Measurements from ENCODE around the gene ANKRD37.
A peak's percentile ranks its signal among the peaks of the same experiment; 100 is the strongest.

The ANKRD37 gene

GRCh38 chr4:185381288-185382196 is 15.1 kb upstream of the ANKRD37 start:
- no peak for DNase-seq

- no peak for DNase-seq
These were observed 13.9 kb upstream of the ANKRD37 start for GRCh38 chr4:185382754-185383153.

DNA sequence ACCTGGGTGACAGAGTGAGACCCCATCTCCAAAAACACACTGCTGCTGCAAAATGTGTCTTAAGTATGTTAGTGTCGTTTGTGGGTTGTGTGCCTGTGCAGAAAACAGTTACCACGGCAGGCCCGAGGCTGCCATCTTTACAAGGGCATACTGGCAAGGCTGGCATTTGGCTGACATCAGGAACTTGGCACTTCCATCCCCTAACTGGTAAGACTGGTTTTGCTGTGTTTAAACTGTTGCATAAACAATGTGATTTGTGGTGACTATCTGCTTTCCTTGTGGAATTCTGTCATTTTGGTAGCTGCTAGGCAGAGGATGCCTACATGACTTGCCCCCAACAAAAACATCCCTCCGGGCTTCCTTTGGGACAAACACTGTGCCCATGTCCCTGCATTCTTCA is 13.2 kb upstream of the ANKRD37 start:
- DNase-seq = no peak

GRCh38 chr4:185384061-185384460 is 12.6 kb upstream of the ANKRD37 start:
- no peak for DNase-seq

GRCh38 chr4:185384930-185385331 is 11.7 kb upstream of the ANKRD37 start:
- DNase-seq = no peak

DNA sequence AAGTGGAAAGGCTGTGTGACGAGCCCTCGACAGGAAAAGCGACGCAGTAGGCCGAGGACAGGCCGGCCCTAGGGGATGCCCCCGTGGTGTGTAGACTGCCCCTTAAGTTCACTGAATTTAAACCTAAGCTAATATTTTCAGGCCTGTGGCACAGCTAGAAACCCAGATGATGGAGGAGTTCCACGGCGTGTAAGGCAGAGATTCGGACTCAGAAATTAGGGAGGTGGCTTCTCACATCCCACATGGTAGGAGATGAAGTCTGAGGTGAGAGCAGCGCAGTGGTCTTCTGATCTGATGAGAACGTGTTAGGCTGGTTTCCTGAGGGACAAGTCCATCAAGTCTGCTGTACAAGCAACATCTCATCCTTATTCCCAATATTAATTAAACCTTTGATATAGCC is 8.7 kb upstream of the ANKRD37 start:
- DNase-seq = no peak

DNA sequence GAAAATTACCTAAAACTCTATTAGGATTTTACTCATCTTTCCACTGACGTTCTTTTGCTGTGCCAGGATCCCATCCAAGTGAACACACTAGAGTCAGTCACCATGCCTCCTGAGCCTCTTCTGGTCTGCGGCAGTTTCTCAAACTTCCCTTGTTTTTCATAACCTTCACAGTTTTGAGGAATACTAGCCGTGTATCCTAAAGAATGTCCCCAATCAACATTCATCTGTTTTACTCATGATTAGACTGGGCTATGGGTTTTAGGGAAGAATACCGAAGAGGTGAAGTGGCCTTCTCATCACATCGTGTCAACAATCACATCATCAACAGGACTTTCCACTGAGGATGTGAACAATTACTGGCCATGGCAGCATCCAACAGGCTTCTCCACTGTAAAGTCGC is 5.7 kb upstream of the ANKRD37 start:
- DNase-seq = no peak

DNA sequence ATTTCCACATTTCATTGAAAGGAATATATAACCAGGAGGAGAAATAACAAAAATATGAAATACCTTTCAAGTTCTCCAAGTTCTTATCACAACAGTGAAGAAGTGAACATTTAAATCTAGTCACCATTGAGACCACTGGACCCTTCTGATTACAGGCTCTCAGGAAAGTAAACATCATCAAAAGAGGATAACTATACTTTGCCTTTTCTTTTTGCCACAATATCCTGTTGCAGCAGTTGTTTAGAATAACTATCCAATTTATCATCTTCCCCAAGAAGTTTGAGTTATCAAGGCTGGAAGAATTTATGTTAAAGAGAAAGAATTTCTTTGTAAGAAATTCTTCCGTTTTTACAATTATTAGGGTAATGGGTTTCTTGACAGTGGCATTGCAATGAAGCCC is 4.5 kb upstream of the ANKRD37 start:
- no peak for DNase-seq

DNA sequence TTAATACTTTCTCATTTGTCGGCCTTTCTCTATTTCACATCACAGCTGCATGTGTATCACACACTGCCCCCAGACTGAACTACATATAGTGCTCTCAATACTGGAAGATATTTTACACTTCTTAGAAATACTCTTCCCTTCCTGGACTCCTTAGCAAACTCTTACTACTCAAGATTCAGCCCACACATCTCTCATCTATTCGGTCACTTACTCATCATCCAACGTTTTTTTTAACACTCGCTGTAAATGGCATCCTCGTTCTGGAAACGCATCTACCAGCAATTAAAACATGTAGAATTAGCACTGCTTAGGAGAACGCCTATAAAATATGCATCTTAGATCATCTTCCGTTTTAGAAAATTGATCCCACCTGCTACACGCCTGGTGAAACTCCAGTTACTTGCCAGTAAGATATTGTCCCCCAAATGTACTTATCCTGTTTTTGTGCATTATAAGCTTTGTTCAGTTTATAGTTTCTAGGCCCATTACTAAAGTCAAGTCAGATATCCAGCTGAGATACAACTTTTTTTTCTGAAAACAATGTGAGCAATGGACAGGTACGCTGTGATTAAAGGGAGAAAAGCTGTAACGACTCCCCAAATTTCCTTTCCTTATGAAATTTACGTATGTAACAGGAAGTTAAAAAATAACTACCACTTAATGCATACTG is 1.9 kb upstream of the ANKRD37 start:
- DNase-seq = no peak

- no peak for DNase-seq
These were observed 1.2 kb upstream of the ANKRD37 start, which contains the start of gene LRP2BP for GRCh38 chr4:185395238-185395955. Gene LRP2BP (minus strand): TSS chr4:185395924. CDS start chr4:185378186, 17,738 bp downstream.

- peak; percentile 96 for DNase-seq
These were observed 501 bp upstream of the ANKRD37 start for GRCh38 chr4:185395956-185396723.

DNA sequence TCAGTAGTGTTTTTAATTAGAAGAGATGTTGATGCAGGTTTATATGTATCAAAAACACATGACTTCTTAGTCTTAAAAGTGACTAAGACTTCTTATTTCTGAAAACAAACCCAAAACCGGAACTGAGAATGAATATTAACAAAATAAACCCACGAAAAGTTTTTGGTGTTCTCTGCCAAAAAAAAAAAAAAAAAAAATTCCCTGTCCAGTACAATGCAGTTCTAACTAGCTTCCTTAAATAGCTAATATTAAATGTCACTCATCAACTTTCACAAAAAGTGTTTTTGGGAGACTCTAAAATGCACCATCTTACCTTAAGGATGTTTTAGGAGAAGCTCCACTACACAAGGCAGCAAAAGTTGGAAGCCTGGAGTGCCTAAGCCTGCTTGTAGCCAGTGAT is 2.0 kb downstream of the ANKRD37 start:
- DNase-seq = no peak

DNA sequence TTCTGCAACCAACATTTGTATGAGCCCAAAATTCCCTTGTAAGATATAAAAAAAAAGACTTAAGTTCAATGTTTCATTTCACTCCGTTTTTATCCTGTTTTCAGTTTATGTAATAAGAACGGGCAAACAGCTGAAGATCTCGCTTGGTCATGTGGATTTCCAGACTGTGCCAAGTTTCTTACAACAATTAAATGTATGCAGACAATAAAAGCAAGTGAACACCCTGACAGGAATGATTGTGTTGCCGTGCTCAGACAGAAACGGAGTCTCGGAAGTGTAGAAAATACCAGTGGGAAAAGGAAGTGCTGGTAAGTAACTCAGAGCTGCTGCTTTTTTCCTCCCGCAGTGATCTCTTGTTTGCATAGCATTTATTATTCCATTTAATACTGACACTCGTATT is 2.8 kb downstream of the ANKRD37 start:
- DNase-seq = no peak

- DNase-seq = no peak
These were observed 7.4 kb downstream of the ANKRD37 start for GRCh38 chr4:185404031-185404430.

GRCh38 chr4:185405296-185405999 is 8.8 kb downstream of the ANKRD37 start:
- no peak for DNase-seq

- no peak for DNase-seq
These were observed 11.8 kb downstream of the ANKRD37 start for GRCh38 chr4:185408432-185408831.

DNA sequence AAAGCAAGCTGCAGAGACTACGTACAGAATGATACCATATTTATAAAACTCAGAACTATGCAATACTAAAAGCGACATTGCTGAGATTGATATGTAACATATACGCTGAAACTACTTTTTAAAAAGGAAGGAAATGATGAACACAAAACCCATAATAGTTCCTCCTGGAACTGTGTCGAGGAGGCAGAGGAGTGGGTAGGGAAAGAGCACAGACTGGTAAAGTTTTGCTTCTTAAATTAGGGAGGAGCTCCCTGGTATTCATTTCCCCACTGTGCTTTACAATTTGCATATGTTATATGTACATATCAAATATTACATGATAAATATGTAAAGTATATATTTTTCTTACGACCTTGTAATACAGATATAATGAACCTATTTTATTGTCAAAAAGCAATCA is 15.2 kb downstream of the ANKRD37 start:
- DNase-seq = no peak

DNA sequence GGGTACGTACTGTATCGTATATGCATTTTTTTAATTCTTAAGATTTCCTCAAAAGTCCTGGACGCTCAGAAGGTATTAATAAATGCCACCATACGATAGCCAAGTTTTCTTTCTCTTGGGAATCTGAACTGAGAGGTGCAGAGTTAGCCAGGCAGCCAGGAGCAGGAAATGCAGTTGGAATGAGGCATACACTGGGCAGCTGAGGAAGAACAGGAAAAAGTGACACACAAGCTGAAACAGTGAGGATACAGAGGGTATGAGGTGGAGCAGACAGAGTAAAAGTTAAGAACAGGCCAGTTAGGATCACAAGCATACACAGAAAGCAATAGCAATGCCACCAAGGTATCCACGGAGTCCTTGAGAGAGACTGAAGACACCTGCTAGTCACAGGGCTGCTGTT is 15.8 kb downstream of the ANKRD37 start:
- no peak for DNase-seq

DNA sequence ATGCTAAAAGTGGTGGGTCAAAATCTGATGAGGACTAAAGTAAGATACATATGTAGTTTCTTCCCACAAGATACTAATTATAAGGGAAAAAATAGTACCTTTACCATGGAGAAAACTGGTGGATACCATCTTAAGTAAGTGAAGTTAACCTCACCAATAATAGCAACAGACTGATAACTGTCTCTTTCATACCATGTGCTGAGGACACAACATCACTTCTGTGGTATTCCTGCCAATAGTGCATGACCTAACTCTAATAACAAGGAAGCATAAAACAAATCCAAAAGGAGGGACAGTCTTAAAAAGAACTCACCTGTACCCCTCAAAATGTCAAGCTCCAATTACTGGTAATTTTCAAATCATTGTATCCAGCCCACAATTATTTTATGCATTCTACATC is 20.3 kb downstream of the ANKRD37 start:
- DNase-seq = no peak

GRCh38 chr4:185421366-185422124 is 24.9 kb downstream of the ANKRD37 start:
- no peak for DNase-seq

All from CD4-positive, alpha-beta T cell treated with Interleukin-17A for 4 hours (primary cell).